ENCODE measurements around the gene PAGR1.

DNA sequence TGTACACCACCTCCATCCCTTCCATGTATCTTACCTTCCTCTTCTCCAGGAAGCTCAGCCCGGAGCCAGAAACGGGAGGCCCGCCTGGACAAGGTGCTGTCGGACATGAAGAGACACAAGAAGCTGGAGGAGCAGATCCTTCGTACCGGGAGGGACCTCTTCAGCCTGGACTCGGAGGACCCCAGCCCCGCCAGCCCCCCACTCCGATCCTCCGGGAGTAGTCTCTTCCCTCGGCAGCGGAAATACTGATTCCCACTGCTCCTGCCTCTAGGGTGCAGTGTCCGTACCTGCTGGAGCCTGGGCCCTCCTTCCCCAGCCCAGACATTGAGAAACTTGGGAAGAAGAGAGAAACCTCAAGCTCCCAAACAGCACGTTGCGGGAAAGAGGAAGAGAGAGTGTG, 3.6 kb downstream of the PAGR1 start:
- TF ChIP-seq POLR2A (IDR thresholded peaks at IDR 0.05; ENCODE audit: low read depth, low read length) (no peak), TAF1 (IDR thresholded peaks at IDR 0.05; ENCODE audit: borderline replicate concordance, low read depth, low read length) (no peak), POLR2AphosphoS5 (IDR thresholded peaks at IDR 0.05; ENCODE audit: low read depth, low read length) (no peak)

All from GM12892 (cell line).